GM18526 (cell line): Measurements from ENCODE around the gene NMNAT3.

Source experiments
- POLR2A ChIP-seq: IDR thresholded peaks from 3 replicates; pipeline ENCODE4 v1.6.1; 2011; ENCODE audit not compliant: insufficient read length; ENCODE audit errors: extremely low read depth

The NMNAT3 gene

GRCh38 chr3:139677388-139678155 is at the start of gene NMNAT3:
Gene NMNAT3, minus strand, starts transcription at chr3:139677972. Its CDS starts 50,248 bp downstream, at chr3:139627724.
- TF ChIP-seq POLR2A: no peak

GRCh38 chr3:139721370-139721769 is 43.6 kb upstream of the NMNAT3 start:
- no peak for TF ChIP-seq POLR2A

- no peak for TF ChIP-seq POLR2A
Measured at GRCh38 chr3:139718415-139718814, 40.6 kb upstream of the NMNAT3 start.

- no peak for TF ChIP-seq POLR2A
Measured at GRCh38 chr3:139716908-139717485, 39.2 kb upstream of the NMNAT3 start.

GRCh38 chr3:139715743-139716360 is 38.1 kb upstream of the NMNAT3 start:
- TF ChIP-seq POLR2A: no peak

- no peak for TF ChIP-seq POLR2A
Measured at GRCh38 chr3:139715166-139715565, 37.4 kb upstream of the NMNAT3 start.

GRCh38 chr3:139710212-139710611 is 32.4 kb upstream of the NMNAT3 start:
- no peak for TF ChIP-seq POLR2A

GRCh38 chr3:139705631-139706030 is 27.9 kb upstream of the NMNAT3 start:
- no peak for TF ChIP-seq POLR2A

GRCh38 chr3:139696314-139696604 is 18.5 kb upstream of the NMNAT3 start:
- TF ChIP-seq POLR2A: no peak

- TF ChIP-seq POLR2A: no peak
Measured at GRCh38 chr3:139695426-139696313, 17.9 kb upstream of the NMNAT3 start.

- TF ChIP-seq POLR2A: no peak
Measured at GRCh38 chr3:139695007-139695406, 17.2 kb upstream of the NMNAT3 start.

- no peak for TF ChIP-seq POLR2A
Measured at GRCh38 chr3:139694542-139694941, 16.8 kb upstream of the NMNAT3 start.

- TF ChIP-seq POLR2A: no peak
Measured at GRCh38 chr3:139691619-139692018, 13.8 kb upstream of the NMNAT3 start.

GRCh38 chr3:139689708-139690228 is 12.0 kb upstream of the NMNAT3 start:
- TF ChIP-seq POLR2A: no peak

GRCh38 chr3:139689122-139689521 is 11.3 kb upstream of the NMNAT3 start:
- TF ChIP-seq POLR2A: no peak
